Keratinocyte (primary cell): ENCODE data around the gene TRPC3.

Experiments used
- EZH2 ChIP-seq: IDR thresholded peaks from one replicate; pipeline ENCODE4 v1.6.1; 2012; ENCODE audit warnings: inconsistent platforms, mild to moderate bottlenecking, low read length, moderate library complexity
- TF ChIP-seq, protein P1 (sequence below), 3 experiments: IDR thresholded peaks in 1 of 3; conservative IDR thresholded peaks in 1 of 3; optimal IDR thresholded peaks in 1 of 3; 2 replicates in 2 of 3; 3 replicates in 1 of 3; pipeline versions ENCODE3 to v1.5.1; 2011; ENCODE audit warnings: low read length in 3 of 3, mild to moderate bottlenecking in 3 of 3, moderate library complexity in 2 of 3, control low read depth in 1 of 3, inconsistent platforms in 1 of 3; ENCODE audit not compliant: insufficient read depth in 2 of 3; ENCODE audit errors: extremely low read depth in 1 of 3

DNA sequence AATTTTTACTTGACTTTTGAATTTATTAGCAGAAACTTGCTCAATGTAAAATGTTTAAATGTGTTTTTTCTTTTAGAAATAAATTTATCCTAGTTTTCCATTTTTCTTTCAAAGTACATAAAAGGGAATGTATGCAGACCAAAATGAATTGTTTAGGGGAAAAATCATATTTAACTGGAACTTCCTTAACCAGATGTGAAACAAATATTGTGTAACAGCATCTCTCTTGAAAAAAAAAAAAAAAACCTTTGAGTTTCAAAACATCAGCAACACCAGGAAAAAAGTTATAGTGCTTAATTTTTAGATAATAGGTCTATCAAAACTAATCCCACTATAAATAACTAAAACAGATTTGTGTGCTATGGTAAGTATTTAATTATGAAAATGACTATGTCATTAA is 113.7 kb downstream of the TRPC3 start:
- TF ChIP-seq EZH2: no peak
- TF ChIP-seq, protein P1, sequence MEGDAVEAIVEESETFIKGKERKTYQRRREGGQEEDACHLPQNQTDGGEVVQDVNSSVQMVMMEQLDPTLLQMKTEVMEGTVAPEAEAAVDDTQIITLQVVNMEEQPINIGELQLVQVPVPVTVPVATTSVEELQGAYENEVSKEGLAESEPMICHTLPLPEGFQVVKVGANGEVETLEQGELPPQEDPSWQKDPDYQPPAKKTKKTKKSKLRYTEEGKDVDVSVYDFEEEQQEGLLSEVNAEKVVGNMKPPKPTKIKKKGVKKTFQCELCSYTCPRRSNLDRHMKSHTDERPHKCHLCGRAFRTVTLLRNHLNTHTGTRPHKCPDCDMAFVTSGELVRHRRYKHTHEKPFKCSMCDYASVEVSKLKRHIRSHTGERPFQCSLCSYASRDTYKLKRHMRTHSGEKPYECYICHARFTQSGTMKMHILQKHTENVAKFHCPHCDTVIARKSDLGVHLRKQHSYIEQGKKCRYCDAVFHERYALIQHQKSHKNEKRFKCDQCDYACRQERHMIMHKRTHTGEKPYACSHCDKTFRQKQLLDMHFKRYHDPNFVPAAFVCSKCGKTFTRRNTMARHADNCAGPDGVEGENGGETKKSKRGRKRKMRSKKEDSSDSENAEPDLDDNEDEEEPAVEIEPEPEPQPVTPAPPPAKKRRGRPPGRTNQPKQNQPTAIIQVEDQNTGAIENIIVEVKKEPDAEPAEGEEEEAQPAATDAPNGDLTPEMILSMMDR (optimal IDR thresholded peaks at IDR 0.05 in 1 of 3, IDR thresholded peaks at IDR 0.05 in 1 of 3, conservative IDR thresholded peaks at IDR 0.05 in 1 of 3; ENCODE audit: extremely low read depth in 1 of 3, insufficient read depth in 2 of 3, low read length in 3 of 3): no peak
